ENCODE measurements around the gene ELL2. TPM values are rescaled to one million over a fixed set of nuclear protein-coding genes. Genes with fewer than 3 reads are reported as not detected.

ELL2 gene
- total RNA-seq, 2 donors from 2014 or later, result 83.9 to 248 TPM

DNA sequence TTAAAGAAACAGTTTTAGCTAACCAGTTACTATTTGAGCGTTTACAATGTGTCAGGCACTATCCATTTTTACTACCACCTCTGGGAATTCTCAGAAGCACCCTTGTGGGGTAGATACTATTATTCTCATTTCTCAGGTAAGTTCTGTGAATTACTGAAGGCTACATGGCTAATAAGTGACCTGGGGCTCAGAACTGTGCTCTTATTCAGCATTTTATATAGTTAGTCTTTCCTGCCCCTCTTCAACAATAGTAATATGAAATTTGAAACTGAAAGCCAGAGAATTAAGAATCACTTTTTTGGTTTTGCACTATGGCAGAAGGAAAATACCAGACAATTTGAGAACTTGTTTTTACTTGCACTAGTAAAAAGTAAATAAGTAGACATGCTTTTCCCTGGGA lies 11.8 kb downstream of the ELL2 start:
- no peak for DNase-seq (ENCODE audit: low spot score)
- TF ChIP-seq, protein P1, sequence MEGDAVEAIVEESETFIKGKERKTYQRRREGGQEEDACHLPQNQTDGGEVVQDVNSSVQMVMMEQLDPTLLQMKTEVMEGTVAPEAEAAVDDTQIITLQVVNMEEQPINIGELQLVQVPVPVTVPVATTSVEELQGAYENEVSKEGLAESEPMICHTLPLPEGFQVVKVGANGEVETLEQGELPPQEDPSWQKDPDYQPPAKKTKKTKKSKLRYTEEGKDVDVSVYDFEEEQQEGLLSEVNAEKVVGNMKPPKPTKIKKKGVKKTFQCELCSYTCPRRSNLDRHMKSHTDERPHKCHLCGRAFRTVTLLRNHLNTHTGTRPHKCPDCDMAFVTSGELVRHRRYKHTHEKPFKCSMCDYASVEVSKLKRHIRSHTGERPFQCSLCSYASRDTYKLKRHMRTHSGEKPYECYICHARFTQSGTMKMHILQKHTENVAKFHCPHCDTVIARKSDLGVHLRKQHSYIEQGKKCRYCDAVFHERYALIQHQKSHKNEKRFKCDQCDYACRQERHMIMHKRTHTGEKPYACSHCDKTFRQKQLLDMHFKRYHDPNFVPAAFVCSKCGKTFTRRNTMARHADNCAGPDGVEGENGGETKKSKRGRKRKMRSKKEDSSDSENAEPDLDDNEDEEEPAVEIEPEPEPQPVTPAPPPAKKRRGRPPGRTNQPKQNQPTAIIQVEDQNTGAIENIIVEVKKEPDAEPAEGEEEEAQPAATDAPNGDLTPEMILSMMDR (IDR thresholded peaks at IDR 0.05), result no peak
- no peak for ATAC-seq (ENCODE audit: insufficient number of reproducible peaks, low FRiP score, low read depth)
- peaks cover 64 to 68% of the 10 kb centered on the region in 2 donors for H3K4me1 ChIP-seq (ENCODE audit: control insufficient read depth in 1 of 2, low read depth in 2 of 2)
- H3K27me3 ChIP-seq (replicated peaks; ENCODE audit: insufficient read depth), result no peaks in the 10 kb centered on the region
- H3K4me3 ChIP-seq, result peak overlapping the region; percentile 11
- H3K36me3 ChIP-seq, result no peaks in the 10 kb centered on the region
- H3K27ac ChIP-seq, result no peak overlapping the region
- H3K9me3 ChIP-seq, result no peaks in the 10 kb centered on the region

DNA sequence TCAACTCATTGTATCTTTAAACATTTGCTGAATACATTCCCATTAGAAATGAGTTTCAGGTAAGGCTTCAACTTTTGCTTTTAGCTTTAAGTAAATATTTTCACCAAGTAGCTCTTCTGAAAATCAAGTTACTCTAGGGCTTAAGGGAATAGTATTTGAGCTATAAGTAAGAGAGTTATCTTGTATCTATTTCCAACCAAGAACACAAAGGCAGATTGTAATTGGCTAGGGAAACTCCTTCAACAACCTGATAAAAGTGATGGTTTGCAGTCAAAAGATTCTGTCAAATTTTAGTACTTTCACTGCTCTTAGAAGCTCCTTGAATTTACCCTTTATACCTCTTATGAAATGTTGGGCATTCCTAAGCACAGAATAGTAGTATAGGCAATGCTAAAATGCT lies 13.0 kb downstream of the ELL2 start:
- H3K27me3 ChIP-seq (replicated peaks; ENCODE audit: insufficient read depth), result no peaks in the 10 kb centered on the region
- H3K36me3 ChIP-seq, result no peaks in the 10 kb centered on the region
- H3K9me3 ChIP-seq, result no peaks in the 10 kb centered on the region
- H3K4me1 ChIP-seq (ENCODE audit: control insufficient read depth in 1 of 2, low read depth in 2 of 2), result peaks cover 64 to 71% of the 10 kb centered on the region in 2 donors
- TF ChIP-seq, protein P1 (IDR thresholded peaks at IDR 0.05), result no peak
- no peak overlapping the region for H3K4me3 ChIP-seq
- DNase-seq (ENCODE audit: low spot score), result no peak
- H3K27ac ChIP-seq, result no peak overlapping the region
- ATAC-seq (ENCODE audit: insufficient number of reproducible peaks, low FRiP score, low read depth), result no peak

DNA sequence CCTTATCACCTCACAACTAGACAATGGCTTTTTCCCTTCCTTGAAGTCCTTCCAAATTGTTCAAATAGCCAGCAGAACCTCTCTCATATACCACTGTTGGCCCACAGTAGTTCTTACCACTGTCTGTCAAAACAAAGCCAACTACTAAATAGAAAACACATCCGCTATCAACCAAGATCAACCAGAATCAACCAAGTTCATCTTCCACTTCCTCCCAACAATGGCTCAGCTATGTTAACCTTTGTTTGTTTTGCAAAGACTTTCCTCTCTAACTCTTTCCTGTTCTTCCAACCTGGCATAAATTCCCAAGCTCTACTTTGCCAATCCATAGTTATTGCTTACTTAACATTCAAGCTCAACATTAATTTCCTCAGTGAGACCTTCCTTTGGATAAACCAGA lies 15.2 kb downstream of the ELL2 start:
- no peak overlapping the region for H3K4me3 ChIP-seq
- DNase-seq (ENCODE audit: low spot score) (no peak), ATAC-seq (ENCODE audit: insufficient number of reproducible peaks, low FRiP score, low read depth) (no peak)
- no peaks in the 10 kb centered on the region for H3K27me3 ChIP-seq (replicated peaks; ENCODE audit: insufficient read depth)
- H3K9me3 ChIP-seq, result no peaks in the 10 kb centered on the region
- TF ChIP-seq, protein P1 (IDR thresholded peaks at IDR 0.05), result no peak
- H3K36me3 ChIP-seq, result no peaks in the 10 kb centered on the region
- peaks cover 72 to 74% of the 10 kb centered on the region in 2 donors for H3K4me1 ChIP-seq (ENCODE audit: control insufficient read depth in 1 of 2, low read depth in 2 of 2)
- H3K27ac ChIP-seq, result no peak overlapping the region

DNA sequence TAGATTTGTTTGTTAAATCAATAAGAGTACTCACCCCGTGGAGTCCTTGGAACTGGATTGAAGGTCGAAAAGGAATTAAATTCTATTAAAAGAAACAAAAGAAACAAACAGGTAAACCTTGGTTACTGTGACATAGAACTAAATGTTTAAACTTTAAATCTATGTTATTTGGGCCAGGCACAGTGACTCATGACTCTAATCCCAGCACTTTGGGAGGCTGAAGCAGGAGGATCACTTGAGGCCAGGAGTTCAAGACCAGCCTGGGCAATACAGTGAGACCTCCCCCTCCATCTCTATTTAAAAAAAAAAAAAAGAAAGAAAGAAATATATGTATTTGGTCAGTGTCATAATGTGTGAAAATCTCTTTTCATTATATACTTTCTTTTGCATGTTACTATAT lies 18.7 kb downstream of the ELL2 start:
- Histone ChIP-seq H3K27ac (no peak overlapping the region), H3K4me3 (no peak overlapping the region), H3K36me3 (no peaks in the 10 kb centered on the region), H3K4me1 (ENCODE audit: control insufficient read depth in 1 of 2, low read depth in 2 of 2) (peaks cover 72 to 77% of the 10 kb centered on the region in 2 donors), H3K9me3 (no peaks in the 10 kb centered on the region), H3K27me3 (replicated peaks; ENCODE audit: insufficient read depth) (no peaks in the 10 kb centered on the region)
- no peak for ATAC-seq (ENCODE audit: insufficient number of reproducible peaks, low FRiP score, low read depth)
- no peak for DNase-seq (ENCODE audit: low spot score)
- TF ChIP-seq, protein P1 (IDR thresholded peaks at IDR 0.05), result no peak

DNA sequence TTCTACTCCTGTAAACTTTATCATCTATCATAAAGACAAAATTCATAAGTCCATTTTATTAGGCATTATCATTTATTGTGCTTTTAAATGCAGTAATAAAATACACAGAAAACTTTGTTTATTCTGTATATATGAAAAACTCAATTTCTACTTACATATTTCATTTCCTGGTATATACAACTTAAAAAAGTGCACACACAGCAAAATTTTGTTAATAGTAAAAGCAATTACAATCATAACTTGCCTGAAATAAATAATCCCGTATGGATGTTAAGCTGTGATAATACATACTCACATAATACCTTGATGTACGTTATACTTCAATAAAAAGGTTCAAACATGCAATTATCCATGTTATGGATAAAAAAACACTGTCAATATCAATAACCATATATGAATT lies 19.2 kb downstream of the ELL2 start:
- Histone ChIP-seq H3K4me1 (ENCODE audit: control insufficient read depth in 1 of 2, low read depth in 2 of 2) (peaks cover 75 to 77% of the 10 kb centered on the region in 2 donors), H3K9me3 (no peaks in the 10 kb centered on the region), H3K27me3 (replicated peaks; ENCODE audit: insufficient read depth) (no peaks in the 10 kb centered on the region), H3K4me3 (no peak overlapping the region), H3K27ac (no peak overlapping the region), H3K36me3 (no peaks in the 10 kb centered on the region)
- ATAC-seq (ENCODE audit: insufficient number of reproducible peaks, low FRiP score, low read depth), result no peak
- no peak for DNase-seq (ENCODE audit: low spot score)
- TF ChIP-seq, protein P1 (IDR thresholded peaks at IDR 0.05), result no peak
